ENCODE measurements around the gene INPPL1.
"Not testable (repeated sequence)": the region's sequence is repeated elsewhere in the genome, so short reads cannot be mapped to it uniquely, and the experiment has no call there.

The INPPL1 gene

GRCh38 chr11:72244361-72245262 is 20.0 kb downstream of the INPPL1 start:
- no peak for DNase-seq

DNA sequence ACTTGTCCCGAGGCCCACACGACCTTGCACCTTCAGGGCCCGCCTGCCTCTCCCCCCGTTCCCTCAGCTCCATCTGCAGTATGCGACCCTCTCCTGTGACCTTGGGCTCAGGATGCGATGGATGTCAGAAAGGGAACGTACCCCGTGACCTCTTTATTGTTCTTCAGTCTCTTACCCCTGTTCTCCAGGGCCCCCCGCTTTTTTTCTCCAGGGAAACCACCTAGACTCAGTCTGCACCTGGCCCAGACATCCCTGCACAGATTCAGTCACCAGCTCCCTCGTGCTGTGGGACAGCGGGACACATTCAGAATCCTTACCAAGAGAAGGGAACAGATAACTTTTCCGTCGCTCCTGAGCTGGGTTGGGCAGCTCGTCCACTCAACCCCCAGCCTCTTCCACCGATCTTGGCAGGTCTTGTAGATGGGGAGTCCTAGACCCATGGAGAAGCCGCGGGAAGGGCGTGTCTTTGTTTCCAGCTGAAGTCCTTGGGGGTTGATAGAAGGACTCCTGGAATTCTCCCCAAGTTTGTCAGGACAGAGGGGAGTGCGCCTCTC is 20.8 kb downstream of the INPPL1 start:
- no peak for DNase-seq

GRCh38 chr11:72247584-72247983 is 23.0 kb downstream of the INPPL1 start:
- DNase-seq, result no peak

DNA sequence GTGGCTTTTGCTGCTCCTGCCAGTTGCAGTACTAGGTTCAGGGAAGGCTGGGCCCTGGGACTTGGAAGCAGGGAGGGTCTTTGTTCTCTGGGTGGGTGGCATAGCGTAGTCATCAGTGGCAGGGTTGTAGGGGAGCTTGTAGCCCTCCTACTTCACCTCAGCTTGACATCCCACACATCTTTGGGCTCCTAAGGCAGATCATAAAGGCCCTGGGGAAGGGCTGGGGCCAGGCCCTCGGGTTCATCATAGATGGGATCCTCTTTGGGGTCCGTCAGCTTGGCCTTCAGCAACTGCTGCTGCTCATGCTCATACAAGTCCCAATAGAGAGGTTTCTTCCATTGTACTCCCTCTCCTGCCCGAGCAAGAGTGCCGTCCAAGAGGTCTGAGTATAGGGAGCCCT is 25.4 kb downstream of the INPPL1 start:
- DNase-seq, result no peak

DNA sequence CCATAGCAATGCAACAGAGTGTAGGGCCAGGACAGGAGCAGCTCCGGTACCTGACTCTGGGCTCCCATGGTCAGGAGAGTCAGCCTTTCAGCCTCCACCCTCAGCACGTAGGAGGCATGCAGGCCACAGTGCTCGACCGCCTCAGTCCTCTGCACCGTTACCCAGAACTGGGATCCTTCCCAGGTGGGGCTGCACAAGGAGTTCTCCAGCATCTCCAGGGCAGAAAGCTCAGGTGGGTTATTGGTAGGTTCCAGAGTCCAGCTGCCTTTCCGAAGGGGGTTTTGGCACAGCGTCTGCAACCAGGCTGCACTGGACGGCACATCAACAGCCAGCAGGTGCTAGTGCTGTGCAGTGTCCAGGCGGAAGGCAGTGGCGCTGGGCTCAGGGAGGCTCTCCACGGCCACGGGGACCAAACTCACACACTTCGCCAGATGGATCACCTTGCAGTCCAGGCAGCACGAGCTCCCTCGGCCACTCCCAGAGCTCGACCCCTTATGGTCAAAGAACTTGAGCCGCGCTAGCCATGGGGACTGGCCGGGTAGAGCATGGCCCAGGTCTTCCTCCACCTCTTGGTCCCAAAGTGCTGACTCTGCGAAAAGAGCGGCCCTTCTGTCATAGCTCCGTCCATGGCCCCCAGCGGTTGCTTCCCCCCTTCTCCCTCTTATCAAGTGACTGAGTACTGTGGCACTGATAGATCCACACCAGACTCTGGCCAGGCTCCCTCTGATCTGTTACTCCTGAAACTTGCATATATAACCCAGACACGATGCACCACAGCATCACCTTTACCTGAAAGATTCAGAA is 26.3 kb downstream of the INPPL1 start:
- DNase-seq, result no peak

DNA sequence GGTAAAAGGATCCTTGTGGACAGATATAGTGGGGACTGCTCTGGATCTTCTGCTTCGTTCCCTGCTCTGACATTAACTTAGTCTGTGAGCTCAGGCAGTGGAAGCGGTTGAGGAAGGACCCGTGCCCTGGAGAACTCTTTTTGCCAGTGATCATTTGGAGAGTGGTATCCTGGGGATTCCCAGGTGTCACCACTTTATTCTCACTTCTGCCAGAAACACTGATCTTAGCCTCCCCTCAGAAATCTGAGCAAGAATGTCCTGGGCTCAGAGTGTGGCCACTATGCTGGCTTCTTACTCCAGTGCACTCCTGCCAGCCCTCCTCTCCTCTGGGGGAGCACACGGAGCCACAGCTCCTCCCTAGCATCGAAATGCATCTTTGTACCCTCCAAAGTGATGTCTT is 27.0 kb downstream of the INPPL1 start:
- no peak for DNase-seq

- DNase-seq, result no peak
These were observed 28.8 kb downstream of the INPPL1 start for GRCh38 chr11:72253392-72253791.

- DNase-seq, result no peak
These were observed 29.9 kb downstream of the INPPL1 start for GRCh38 chr11:72254299-72254993.

GRCh38 chr11:72257570-72257969 is 33.0 kb downstream of the INPPL1 start:
- no peak for DNase-seq

GRCh38 chr11:72259490-72259889 is 34.9 kb downstream of the INPPL1 start:
- no peak for DNase-seq

DNA sequence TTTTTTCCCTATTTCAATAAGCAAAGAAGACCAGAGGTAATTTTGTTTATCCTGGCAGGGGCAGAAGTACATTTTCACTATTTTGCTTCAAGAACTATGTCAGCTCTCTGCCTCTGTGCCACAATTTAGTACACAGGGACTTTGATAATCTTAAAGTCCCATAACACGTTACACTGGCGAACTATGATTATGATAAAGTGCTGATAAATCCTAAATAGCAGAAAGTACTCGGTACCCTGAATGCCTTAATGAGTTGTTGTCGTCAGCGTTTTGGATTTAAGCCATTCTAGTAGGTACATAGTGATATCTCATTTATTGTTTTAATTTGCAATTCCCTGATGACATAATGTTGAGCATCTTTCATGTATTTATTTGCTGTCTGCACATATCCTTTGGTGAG is 36.0 kb downstream of the INPPL1 start:
- DNase-seq, result no peak

DNA sequence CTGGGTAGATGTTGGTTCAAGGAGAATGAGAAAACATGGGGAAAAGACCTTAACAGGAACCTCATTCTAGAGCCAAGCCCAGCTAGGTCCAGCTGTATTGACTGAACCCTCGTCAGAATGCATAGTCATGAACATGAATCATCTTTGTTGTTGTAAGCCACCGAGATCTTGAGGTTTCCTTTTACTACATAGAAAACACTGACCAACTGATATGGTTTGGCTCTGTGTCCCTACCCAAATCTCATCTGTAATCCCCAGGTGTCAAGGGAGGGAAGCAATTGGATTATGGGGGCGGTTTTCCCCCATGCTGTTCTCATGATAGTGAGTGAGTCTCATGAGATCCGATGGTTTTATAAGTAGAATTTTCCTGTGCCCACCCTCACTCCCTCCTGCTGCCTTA is 38.8 kb downstream of the INPPL1 start:
- DNase-seq, result no peak

GRCh38 chr11:72265951-72266350 is 41.4 kb downstream of the INPPL1 start:
- no peak for DNase-seq

GRCh38 chr11:72266960-72267359 is 42.4 kb downstream of the INPPL1 start:
- DNase-seq, result not testable (repeated sequence)

- no peak for DNase-seq
These were observed 43.5 kb downstream of the INPPL1 start for GRCh38 chr11:72267956-72268617.

DNA sequence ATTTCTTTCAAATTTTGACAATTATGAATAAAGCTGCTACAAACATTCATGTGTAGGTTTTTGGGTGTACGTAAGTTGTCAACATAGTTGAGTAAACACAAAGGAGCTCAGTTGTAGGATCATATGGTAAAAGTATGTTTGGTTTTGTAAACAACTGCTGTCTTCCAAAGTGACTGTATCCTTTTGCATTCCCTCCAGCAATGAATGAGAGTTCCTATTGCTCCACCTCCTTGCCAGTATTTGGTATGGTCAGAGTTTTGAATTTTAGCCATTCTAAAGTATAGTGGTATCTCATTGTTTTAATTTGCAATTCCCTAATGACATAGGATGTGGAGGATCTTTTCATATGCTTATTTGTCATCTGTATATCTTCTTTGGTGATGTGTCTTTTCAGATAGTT is 47.4 kb downstream of the INPPL1 start:
- DNase-seq, result no peak

DNA sequence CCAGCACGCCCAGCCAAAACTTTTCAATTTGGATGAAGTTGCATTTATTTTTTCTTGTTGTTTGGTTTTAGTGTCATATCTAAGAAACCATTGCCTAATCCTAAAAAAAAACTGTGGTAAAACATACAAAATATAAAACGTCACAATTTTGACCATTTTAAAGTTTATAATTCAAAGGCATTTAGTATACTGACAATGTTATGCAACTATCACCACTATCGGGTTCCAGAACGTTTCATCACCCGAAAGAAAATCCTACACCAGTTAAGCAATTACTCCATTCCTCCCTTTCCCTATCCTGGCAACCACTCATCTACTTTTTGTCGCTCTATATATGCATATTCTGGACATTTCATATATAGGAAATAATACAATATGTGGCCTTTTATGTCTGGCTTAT is 49.9 kb downstream of the INPPL1 start:
- no peak for DNase-seq

GRCh38 chr11:72278905-72279304 is 54.3 kb downstream of the INPPL1 start:
- DNase-seq, result no peak

GRCh38 chr11:72280037-72280436 is 55.5 kb downstream of the INPPL1 start:
- no peak for DNase-seq

GRCh38 chr11:72280726-72281315 is 56.3 kb downstream of the INPPL1 start:
- no peak for DNase-seq

DNA sequence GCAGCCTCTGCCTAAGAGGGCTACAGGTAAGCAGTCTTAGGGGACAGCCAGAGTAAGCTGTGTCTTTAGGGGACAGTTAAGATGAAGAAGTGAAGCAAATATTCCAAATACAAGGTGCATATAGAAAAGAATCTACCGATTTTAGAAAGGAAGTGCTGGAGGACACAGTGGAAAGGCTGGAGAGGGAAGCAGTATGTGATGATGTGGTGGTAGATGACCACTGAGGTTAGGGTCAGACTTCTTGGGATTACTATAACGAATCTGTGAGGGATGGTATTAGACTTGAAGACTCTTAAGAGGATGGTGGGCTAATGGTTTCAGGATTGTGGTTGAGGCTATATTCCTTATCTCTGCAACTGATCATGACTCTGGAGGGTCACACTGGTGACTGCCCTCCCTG is 59.4 kb downstream of the INPPL1 start:
- DNase-seq, result no peak

DNA sequence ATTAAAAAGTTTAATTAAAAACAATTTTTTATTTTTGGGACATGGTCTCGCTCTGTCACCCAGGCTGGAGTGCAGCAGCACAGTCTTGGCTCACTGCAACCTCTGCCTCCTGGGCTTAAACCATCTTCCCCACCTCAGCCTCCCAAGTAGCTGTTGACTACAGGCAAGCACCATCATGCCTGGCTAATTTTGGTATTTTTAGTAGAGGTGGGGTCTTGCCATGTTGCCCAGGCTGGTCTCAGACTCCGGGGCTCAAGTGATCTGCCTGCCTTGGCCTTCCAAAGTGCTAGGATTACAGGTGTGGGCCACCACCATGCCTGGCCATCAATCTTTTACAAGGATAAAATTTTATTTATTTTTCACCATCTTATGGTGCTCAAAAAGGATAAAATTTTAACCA is 62.7 kb downstream of the INPPL1 start:
- DNase-seq, result no peak

All from hematopoietic multipotent progenitor cell treated with erythropoietin and hydrocortisone succinate and interleukin-3 and kit ligand, for 8 days (in vitro differentiated cells).